K562 (cell line): ENCODE results near the gene TUBD1. TPM values are rescaled to one million over a fixed set of nuclear protein-coding genes. Genes with fewer than 3 reads are reported as not detected.

Experiments used
- ARID1B ChIP-seq: fragments of 450-650 bp; IDR thresholded peaks from 2 replicates; pipeline ENCODE4 v1.6.1; 2016; ENCODE audit warnings: antibody characterized with exemption, mild to moderate bottlenecking, inconsistent platforms
- BDP1 ChIP-seq: IDR thresholded peaks from 3 replicates; pipeline ENCODE4 v1.6.1; 2011; ENCODE audit not compliant: insufficient read length, insufficient read depth
- CHD7 ChIP-seq: fragments of 200-600 bp; sonication (generic); IDR thresholded peaks from one replicate; pipeline ENCODE4 v1.6.1; 2012; ENCODE audit warnings: mild to moderate bottlenecking, low read depth, low read length, inconsistent platforms
- HEY1 ChIP-seq: fragments of 250-450 bp; sonication (Bioruptor Pico); IDR thresholded peaks from 2 replicates; pipeline ENCODE4 v1.5.0; 2020; ENCODE audit warnings: mild to moderate bottlenecking, moderate library complexity, borderline replicate concordance
- RHOXF2B ChIP-seq: fragments of 250-450 bp; sonication (Bioruptor Pico); conservative IDR thresholded peaks from 2 replicates; pipeline ENCODE4 v1.5.1; 2021
- SMARCA5 ChIP-seq: fragments of 450-650 bp; IDR thresholded peaks from 2 replicates; pipeline ENCODE4 v1.6.1; 2016
- SMARCE1 ChIP-seq: fragments of 450-650 bp; IDR thresholded peaks from 2 replicates; pipeline ENCODE4 v1.7.1; 2016; ENCODE audit warnings: mild to moderate bottlenecking
- SOX6 ChIP-seq: fragments of 450-650 bp; IDR thresholded peaks from 2 replicates; pipeline ENCODE4 v1.6.1; 2014; ENCODE audit warnings: mild to moderate bottlenecking
- TBL1XR1 ChIP-seq, 2 experiments: IDR thresholded peaks; 2 replicates each; pipeline ENCODE4 v1.6.1; 2012; ENCODE audit warnings: improper control_type of control experiment in 2 of 2, low read length in 2 of 2, mild to moderate bottlenecking in 1 of 2
- TFAM ChIP-seq: fragments of 250-450 bp; sonication (Bioruptor Pico); conservative IDR thresholded peaks from 2 replicates; pipeline ENCODE4 v1.5.0; 2021; ENCODE audit warnings: mild to moderate bottlenecking, moderate library complexity
- VEZF1 ChIP-seq: fragments of 200-800 bp; sonication (Bioruptor generic); IDR thresholded peaks from 2 replicates; pipeline ENCODE4 v1.6.1; 2017; ENCODE audit warnings: missing genetic modification characterization, missing compliant biosample characterization
- ZNF133 ChIP-seq: fragments of 250-450 bp; sonication (Bioruptor Pico); IDR thresholded peaks from 2 replicates; pipeline ENCODE4 v1.4.0; 2020; ENCODE audit warnings: mild to moderate bottlenecking
- ZNF253 ChIP-seq: fragments of 250-450 bp; sonication (Bioruptor Pico); conservative IDR thresholded peaks from 2 replicates; pipeline ENCODE4 v1.6.1; 2021; ENCODE audit warnings: mild to moderate bottlenecking
- ZNF280B ChIP-seq: fragments of 250-450 bp; sonication (Bioruptor Pico); IDR thresholded peaks from 2 replicates; pipeline ENCODE4 v1.5.1; 2021; ENCODE audit warnings: mild to moderate bottlenecking
- ZNF695 ChIP-seq: fragments of 450-650 bp; formaldehyde crosslinking; IDR thresholded peaks from 2 replicates; pipeline ENCODE4 v1.4.0; 2020; ENCODE audit warnings: mild to moderate bottlenecking, moderate library complexity
- polyA plus RNA-seq, 8 experiments: library from polyadenylated mRNA; depleted of rRNA in 4 of 8; stranded (reverse) in 5 of 8; unstranded in 3 of 8; fragments of >200 nt; fragmentation: Nextera tagmentation in 2 of 8; fragmentation: Illumina TruSeq in 1 of 8; extraction: Ambion mirVana in 2 of 8; extraction: Trizol in 1 of 8; gene quantifications; 2 replicates each; pipeline versions ENCODE4 v1.2.1 to v1.2.3, GENCODE V29; 2011 to 2014; ENCODE audit warnings: inconsistent platforms in 1 of 8, missing spikeins in 1 of 8
- total RNA-seq, 7 experiments: library from RNA; depleted of rRNA in 6 of 7; stranded (reverse); fragments of >200 nt in 6 of 7; fragmentation: Illumina TruSeq in 2 of 7; extraction: Trizol in 2 of 7; gene quantifications; 2 replicates each; pipeline versions ENCODE4 v1.2.1 to v1.2.3, GENCODE V29; 2011 to 2021; ENCODE audit warnings: low replicate concordance in 1 of 7

The TUBD1 gene
- total and polyA plus RNA-seq, 9 of the 15 experiments (the other 6 are each of a cell fraction or from before 2014, with no cell fraction given): 10.8 to 35.3 (median 17.9) TPM

- TF ChIP-seq ZNF253 (CRISPR knock-in tag) (peak; percentile 69; the same call in 1 of the 2 replicates), HEY1 (CRISPR knock-in tag) (no peak), TBL1XR1 (IDR thresholded peaks at IDR 0.05; ENCODE audit: low read length in 2 of 2) (peak in 1 of 2 experiments; percentile 96; a peak in 2 of 4 replicates), VEZF1 (peak; percentile 71), SMARCA5 (no peak), ARID1B (peak; percentile 74), BDP1 (no peak), ZNF133 (CRISPR knock-in tag) (no peak), SOX6 (peak; percentile 85; the same call in 1 of the 2 replicates), RHOXF2B (peak; percentile 66; the same call in 1 of the 2 replicates), SMARCE1 (no peak), ZNF280B (CRISPR knock-in tag) (no peak), ZNF695 (CRISPR knock-in tag) (no peak), CHD7 (no peak), TFAM (CRISPR knock-in tag) (no peak)
Measured at GRCh38 chr17:59837308-59838051, 55.3 kb downstream of the TUBD1 start (continued).
